Upper lobe of left lung (tissue), 4 donors: ENCODE measurements around the gene FBXW10.
"Not testable (repeated sequence)": the region's sequence is repeated elsewhere in the genome, so short reads cannot be mapped to it uniquely, and the experiment has no call there.

Experiments
- POLR2A ChIP-seq, 4 donors: fragments of 450-650 bp; IDR thresholded peaks; one replicate each; pipeline ENCODE4 v1.5.1; 2016 to 2017; ENCODE audit warnings: antibody characterized with exemption in 4 of 4, mild to moderate bottlenecking in 2 of 4
- TF ChIP-seq, protein P1 (sequence below), 6 experiments: fragments of 450-650 bp in 4 of 6; fragments of 200-600 bp in 2 of 6; sonication (generic) in 2 of 6; IDR thresholded peaks; one replicate each; pipeline ENCODE4 v1.5.1; 2016 to 2019; ENCODE audit warnings: antibody characterized with exemption in 6 of 6

GRCh38 chr17:18803458-18804245 is 59.8 kb downstream of the FBXW10 start:
- TF ChIP-seq, protein P1, sequence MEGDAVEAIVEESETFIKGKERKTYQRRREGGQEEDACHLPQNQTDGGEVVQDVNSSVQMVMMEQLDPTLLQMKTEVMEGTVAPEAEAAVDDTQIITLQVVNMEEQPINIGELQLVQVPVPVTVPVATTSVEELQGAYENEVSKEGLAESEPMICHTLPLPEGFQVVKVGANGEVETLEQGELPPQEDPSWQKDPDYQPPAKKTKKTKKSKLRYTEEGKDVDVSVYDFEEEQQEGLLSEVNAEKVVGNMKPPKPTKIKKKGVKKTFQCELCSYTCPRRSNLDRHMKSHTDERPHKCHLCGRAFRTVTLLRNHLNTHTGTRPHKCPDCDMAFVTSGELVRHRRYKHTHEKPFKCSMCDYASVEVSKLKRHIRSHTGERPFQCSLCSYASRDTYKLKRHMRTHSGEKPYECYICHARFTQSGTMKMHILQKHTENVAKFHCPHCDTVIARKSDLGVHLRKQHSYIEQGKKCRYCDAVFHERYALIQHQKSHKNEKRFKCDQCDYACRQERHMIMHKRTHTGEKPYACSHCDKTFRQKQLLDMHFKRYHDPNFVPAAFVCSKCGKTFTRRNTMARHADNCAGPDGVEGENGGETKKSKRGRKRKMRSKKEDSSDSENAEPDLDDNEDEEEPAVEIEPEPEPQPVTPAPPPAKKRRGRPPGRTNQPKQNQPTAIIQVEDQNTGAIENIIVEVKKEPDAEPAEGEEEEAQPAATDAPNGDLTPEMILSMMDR (IDR thresholded peaks at IDR 0.05): not testable (repeated sequence)
- TF ChIP-seq POLR2A (IDR thresholded peaks at IDR 0.05): not testable (repeated sequence)
